H1 (cell line): ENCODE measurements around the gene TMEM115. TPM values are rescaled to one million over a fixed set of nuclear protein-coding genes. Genes with fewer than 3 reads are reported as not detected.

Experiments used
- BCL11A ChIP-seq, 2 experiments: IDR thresholded peaks; one replicate each; pipeline ENCODE4 v1.6.1; 2011; ENCODE audit warnings: low read depth in 2 of 2, low read length in 2 of 2, mild to moderate bottlenecking in 2 of 2
- CBX8 ChIP-seq: fragments of 300-800, 300-1000 bp; sonication (generic); IDR thresholded peaks from 2 replicates; pipeline ENCODE4 v1.7.1; 2016; ENCODE audit warnings: low read depth, low read length, borderline replicate concordance
- CHD2 ChIP-seq: IDR thresholded peaks from 2 replicates; pipeline ENCODE4 v1.6.1; 2012; ENCODE audit warnings: low read length, improper control_type of control experiment
- E2F6 ChIP-seq: IDR thresholded peaks from 2 replicates; pipeline ENCODE4 v1.6.1; 2012; ENCODE audit warnings: inconsistent platforms
- HDAC6 ChIP-seq: IDR thresholded peaks from one replicate; pipeline ENCODE4 v1.7.1; 2012; ENCODE audit warnings: low read depth, mild to moderate bottlenecking, inconsistent platforms, low read length, moderate library complexity
- JUN ChIP-seq: IDR thresholded peaks from 2 replicates; pipeline ENCODE4 v1.6.1; 2011; ENCODE audit warnings: low read depth, mild to moderate bottlenecking, improper control_type of control experiment, low read length
- KDM5A ChIP-seq: fragments of 200-600 bp; IDR thresholded peaks from 2 replicates; pipeline ENCODE4 v1.7.1; 2012; ENCODE audit warnings: mild to moderate bottlenecking, low read length, inconsistent platforms, mixed read lengths
- RBBP5 ChIP-seq: IDR thresholded peaks from 2 replicates; pipeline ENCODE4 v1.7.1; 2012; ENCODE audit warnings: low read depth, mild to moderate bottlenecking, inconsistent platforms, low read length, moderate library complexity, borderline replicate concordance
- SIRT6 ChIP-seq: IDR thresholded peaks from one replicate; pipeline ENCODE4 v1.7.1; 2012; ENCODE audit warnings: low read length, inconsistent platforms
- SP4 ChIP-seq: IDR thresholded peaks from 2 replicates; pipeline ENCODE4 v1.6.1; 2012; ENCODE audit warnings: low read length, inconsistent platforms
- TAF1 ChIP-seq: IDR thresholded peaks from 2 replicates; pipeline ENCODE4 v1.6.1; 2011; ENCODE audit warnings: mild to moderate bottlenecking, low read depth, low read length
- TAF7 ChIP-seq: optimal IDR thresholded peaks from 2 replicates; pipeline ENCODE3; 2011; ENCODE audit warnings: low read depth, mild to moderate bottlenecking, inconsistent platforms, low read length, moderate library complexity, borderline replicate concordance
- TEAD4 ChIP-seq: IDR thresholded peaks from 2 replicates; pipeline ENCODE4 v1.6.1; 2012; ENCODE audit warnings: low read depth, low read length, inconsistent platforms, mixed read lengths
- polyA plus RNA-seq, 7 experiments: library from polyadenylated mRNA; depleted of rRNA in 3 of 7; stranded (reverse) in 5 of 7; unstranded in 2 of 7; fragments of >200 nt in 5 of 7; fragments of 200-250 nt in 2 of 7; gene quantifications; 1 replicate in 5 of 7; 2 replicates in 1 of 7; 4 replicates in 1 of 7; pipeline versions ENCODE4 v1.2.1 to v1.2.3, GENCODE V29; 2011 to 2013; ENCODE audit warnings: missing spikeins in 2 of 7, mixed read lengths in 2 of 7
- total RNA-seq: library from RNA; stranded (reverse); fragmentation: NEBNext Ultra II Directional; extraction: Animal tissue kit (Norgen Biotek cat#: 25700); gene quantifications from 2 replicates; pipeline ENCODE4 v1.2.1, GENCODE V29; 2021

Gene TMEM115
- total and polyA plus RNA-seq, 2 of the 8 experiments (the other 6 are each of a cell fraction or from before 2014, with no cell fraction given): 25.4 to 32.4 TPM

GRCh38 chr3:50365080-50365841 is 5.9 kb upstream of the TMEM115 start (continued):
- TF ChIP-seq SP4: no peak
- no peak for TF ChIP-seq SIRT6
- TF ChIP-seq CHD2: peak; percentile 40; the same call in 1 of the 2 replicates
- no peak for TF ChIP-seq BCL11A (IDR thresholded peaks at IDR 0.05; ENCODE audit: low read depth in 2 of 2, low read length in 2 of 2)
- no peak for TF ChIP-seq JUN
- no peak for TF ChIP-seq KDM5A
- TF ChIP-seq CBX8: no peak
- TF ChIP-seq TAF1: peak; percentile 46; the same call in 1 of the 2 replicates
- TF ChIP-seq TAF7: no peak
- TF ChIP-seq TEAD4: no peak
- TF ChIP-seq HDAC6: no peak
- no peak for TF ChIP-seq RBBP5
- peak; percentile 46; the same call in 1 of the 2 replicates for TF ChIP-seq E2F6
